ENCODE data around the gene RHD.
A peak's percentile ranks its signal among the peaks of the same experiment; 100 is the strongest.

Gene RHD

GRCh38 chr1:25239681-25240541, 32.4 kb upstream of the RHD start:
- peak; percentile 76 for TF ChIP-seq CTCF (IDR thresholded peaks at IDR 0.05; ENCODE audit: borderline replicate concordance, insufficient read depth, low read depth, low read length)

DNA sequence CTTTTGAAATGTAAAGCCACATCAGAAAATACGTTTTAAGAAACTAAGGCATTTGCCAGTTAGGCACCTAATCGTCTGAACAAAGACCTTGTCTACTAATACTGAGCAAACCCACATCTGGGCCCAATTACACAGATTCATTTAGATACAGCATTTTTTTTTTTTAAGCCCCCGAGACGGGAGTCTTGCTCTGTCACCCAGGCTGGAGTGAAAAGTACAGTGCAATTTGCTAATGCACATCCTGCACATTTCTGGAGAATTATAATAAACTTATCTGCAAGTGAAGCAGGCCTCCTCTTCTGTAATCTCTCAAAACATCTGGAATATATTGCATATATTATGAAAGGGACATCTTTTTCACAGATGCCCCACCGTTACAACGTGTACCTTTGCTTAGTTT, 28.4 kb upstream of the RHD start:
- H3K4me3 ChIP-seq (ENCODE audit: low read depth, low read length) = no peak overlapping the region
- no peak for TF ChIP-seq CTCF (IDR thresholded peaks at IDR 0.05; ENCODE audit: borderline replicate concordance, insufficient read depth, low read depth, low read length)

More at GRCh38 chr1:25239681-25240541, 32.4 kb upstream of the RHD start:
- peak overlapping the region; percentile 60 for H3K4me3 ChIP-seq (ENCODE audit: low read depth, low read length)

GRCh38 chr1:25245393-25245792, 26.9 kb upstream of the RHD start:
- no peak for TF ChIP-seq CTCF (IDR thresholded peaks at IDR 0.05; ENCODE audit: borderline replicate concordance, insufficient read depth, low read depth, low read length)
- no peak overlapping the region for H3K4me3 ChIP-seq (ENCODE audit: low read depth, low read length)

DNA sequence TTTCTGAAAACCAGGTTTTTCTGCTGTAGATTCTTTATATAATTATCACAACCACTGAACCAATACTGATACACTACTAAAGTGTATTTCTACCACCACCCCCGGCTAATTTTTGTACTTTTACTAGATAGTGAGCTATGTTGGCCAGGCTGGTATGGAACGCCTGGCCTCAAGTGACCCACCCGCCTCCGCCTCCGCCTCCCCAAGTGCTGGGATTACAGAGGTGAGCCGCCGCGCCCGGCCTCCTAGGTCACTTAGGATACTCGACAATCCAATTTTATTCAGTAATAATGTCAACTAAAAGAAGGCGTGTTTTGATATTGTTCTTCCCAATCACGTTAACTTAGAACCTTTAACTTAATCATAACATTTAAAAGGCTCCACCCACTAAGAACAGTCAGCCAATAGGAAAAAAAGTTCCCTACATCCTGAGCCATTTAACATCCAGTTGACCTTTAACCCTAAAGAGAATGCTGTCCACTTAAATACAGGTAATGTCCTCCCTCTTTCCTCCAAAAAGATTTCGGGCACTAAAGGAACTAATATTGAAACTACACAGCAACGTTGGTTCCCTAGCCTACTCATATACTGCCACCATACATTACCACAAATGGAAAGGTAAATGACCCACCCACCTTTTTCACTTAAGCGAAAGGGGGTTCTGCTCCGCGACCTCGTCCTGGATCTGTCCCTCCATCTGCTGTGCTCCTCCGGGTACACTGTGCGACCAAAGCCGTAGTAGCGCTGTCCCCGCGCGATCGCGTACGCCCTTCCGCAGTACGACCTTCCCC, 26.3 kb upstream of the RHD start:
- TF ChIP-seq CTCF (IDR thresholded peaks at IDR 0.05; ENCODE audit: borderline replicate concordance, insufficient read depth, low read depth, low read length) = no peak
- peak overlapping the region; percentile 90 for H3K4me3 ChIP-seq (ENCODE audit: low read depth, low read length)

DNA sequence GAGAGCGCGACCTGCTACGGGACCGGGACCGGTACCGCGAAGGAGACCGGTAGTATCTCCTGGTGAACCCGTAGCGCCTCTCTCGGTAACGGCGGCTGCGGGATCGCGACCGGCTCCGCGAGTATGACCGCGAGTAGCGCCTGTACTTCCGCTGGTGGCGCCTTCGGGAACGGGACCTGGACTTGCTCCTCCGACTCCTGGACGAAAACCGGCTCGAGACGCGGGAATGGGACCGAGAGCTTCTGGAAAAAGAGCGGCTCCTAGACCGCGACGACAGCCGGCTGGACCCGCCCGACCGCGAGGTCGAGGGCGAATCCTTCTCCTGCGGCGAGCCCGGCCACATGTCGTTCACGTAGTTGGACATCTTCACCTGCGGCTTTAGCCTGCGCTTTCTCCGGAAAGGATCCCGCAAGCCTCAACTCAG, 25.7 kb upstream of the RHD start:
- no peak for TF ChIP-seq CTCF (IDR thresholded peaks at IDR 0.05; ENCODE audit: borderline replicate concordance, insufficient read depth, low read depth, low read length)
- H3K4me3 ChIP-seq (ENCODE audit: low read depth, low read length) = peak overlapping the region; percentile 90

- H3K4me3 ChIP-seq (ENCODE audit: low read depth, low read length) = peak within 1 kb of the TSS; percentile 90
- no peak for TF ChIP-seq CTCF (IDR thresholded peaks at IDR 0.05; ENCODE audit: borderline replicate concordance, insufficient read depth, low read depth, low read length)
Measured at GRCh38 chr1:25247024-25247828, 25.1 kb upstream of the RHD start, which contains the start of gene RSRP1. Gene RSRP1, minus strand, starts transcription at chr1:25247454. Its CDS starts 491 bp downstream, at chr1:25246963.

Data from GM12875 (cell line).